ENCODE results near the gene AGBL5.

DNA sequence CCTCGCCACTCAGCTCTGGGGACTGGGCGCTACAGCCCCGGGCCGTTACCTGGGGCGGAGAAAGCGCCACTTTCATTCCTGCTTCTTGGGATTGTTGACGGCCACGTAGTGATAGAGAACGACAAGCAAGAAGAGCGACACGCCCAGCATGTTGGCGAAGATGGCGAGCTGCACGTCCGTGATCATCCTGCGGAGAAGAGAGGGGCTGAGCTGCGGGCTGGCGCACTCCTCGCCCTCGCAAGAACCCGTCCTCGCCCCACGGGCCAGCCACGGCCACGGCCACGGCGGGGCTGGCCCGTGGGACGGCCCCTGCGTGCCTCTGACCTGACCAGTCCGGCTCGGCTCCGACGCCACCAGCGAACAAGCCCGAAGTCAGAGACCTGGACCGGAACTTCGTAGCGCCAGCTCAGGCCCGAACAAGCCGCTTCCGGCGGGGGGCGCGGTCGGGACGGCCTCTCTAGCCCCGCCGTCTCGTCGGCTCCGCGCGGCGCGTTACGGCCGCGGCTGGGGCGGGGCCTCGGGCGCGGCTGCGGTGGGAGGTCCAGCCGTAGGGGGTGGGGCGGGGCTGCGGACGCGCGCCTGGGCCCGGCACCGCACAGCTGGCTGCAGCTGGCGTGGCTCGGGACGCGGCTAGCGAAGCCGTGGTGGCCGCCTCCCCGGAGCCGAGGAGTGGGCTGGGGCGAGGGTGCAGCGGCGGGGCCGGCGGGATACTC lies 20.0 kb downstream of the AGBL5 start, which contains the start of gene OST4:
- TF ChIP-seq, protein P1, sequence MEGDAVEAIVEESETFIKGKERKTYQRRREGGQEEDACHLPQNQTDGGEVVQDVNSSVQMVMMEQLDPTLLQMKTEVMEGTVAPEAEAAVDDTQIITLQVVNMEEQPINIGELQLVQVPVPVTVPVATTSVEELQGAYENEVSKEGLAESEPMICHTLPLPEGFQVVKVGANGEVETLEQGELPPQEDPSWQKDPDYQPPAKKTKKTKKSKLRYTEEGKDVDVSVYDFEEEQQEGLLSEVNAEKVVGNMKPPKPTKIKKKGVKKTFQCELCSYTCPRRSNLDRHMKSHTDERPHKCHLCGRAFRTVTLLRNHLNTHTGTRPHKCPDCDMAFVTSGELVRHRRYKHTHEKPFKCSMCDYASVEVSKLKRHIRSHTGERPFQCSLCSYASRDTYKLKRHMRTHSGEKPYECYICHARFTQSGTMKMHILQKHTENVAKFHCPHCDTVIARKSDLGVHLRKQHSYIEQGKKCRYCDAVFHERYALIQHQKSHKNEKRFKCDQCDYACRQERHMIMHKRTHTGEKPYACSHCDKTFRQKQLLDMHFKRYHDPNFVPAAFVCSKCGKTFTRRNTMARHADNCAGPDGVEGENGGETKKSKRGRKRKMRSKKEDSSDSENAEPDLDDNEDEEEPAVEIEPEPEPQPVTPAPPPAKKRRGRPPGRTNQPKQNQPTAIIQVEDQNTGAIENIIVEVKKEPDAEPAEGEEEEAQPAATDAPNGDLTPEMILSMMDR (optimal IDR thresholded peaks at IDR 0.05 in 1 of 3, IDR thresholded peaks at IDR 0.05 in 1 of 3, conservative IDR thresholded peaks at IDR 0.05 in 1 of 3; ENCODE audit: extremely low read depth in 1 of 3, insufficient read depth in 2 of 3, low read length in 3 of 3) = peak in 1 of 3 experiments; percentile 3
- no peak for TF ChIP-seq EZH2 (IDR thresholded peaks at IDR 0.05; ENCODE audit: low read length)
